Measurements from ENCODE around the gene KLB.

DNA sequence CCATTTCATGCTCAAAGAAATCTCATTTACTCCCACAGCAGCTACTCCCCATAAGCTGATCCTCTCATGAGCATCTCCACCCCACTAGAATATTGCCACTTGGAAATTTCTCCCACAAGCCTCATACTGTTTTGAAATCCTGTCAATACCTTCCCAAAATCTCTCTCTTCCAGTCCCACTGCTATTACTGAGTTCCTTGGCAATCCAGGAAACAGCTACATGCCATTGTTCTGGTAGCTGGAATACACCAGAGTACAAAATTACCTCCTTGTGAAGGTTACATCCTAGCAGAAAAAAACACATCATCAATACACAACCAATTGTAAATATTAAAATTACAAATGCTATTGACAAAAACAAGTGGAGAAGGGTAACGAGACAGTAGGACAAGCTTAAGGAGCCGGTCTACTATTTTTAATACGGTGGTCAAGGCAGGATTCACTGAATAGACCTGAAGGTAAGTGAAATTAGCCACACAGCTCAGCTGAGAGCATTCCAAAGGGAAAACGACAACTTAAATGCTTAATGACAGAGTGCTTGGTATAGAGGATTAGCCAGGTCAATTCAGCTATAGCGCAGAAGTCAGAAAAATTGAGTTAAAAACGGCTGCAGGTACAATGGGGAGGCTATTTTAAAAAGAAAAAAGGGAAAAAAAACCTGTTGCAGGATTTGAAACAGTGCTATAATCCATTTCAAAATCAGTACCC lies 45.6 kb downstream of the KLB start:
- TF ChIP-seq, protein P1, sequence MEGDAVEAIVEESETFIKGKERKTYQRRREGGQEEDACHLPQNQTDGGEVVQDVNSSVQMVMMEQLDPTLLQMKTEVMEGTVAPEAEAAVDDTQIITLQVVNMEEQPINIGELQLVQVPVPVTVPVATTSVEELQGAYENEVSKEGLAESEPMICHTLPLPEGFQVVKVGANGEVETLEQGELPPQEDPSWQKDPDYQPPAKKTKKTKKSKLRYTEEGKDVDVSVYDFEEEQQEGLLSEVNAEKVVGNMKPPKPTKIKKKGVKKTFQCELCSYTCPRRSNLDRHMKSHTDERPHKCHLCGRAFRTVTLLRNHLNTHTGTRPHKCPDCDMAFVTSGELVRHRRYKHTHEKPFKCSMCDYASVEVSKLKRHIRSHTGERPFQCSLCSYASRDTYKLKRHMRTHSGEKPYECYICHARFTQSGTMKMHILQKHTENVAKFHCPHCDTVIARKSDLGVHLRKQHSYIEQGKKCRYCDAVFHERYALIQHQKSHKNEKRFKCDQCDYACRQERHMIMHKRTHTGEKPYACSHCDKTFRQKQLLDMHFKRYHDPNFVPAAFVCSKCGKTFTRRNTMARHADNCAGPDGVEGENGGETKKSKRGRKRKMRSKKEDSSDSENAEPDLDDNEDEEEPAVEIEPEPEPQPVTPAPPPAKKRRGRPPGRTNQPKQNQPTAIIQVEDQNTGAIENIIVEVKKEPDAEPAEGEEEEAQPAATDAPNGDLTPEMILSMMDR (IDR thresholded peaks at IDR 0.05), result no peak
- TF ChIP-seq POLR2A (IDR thresholded peaks at IDR 0.05) (no peak), POLR2AphosphoS5 (IDR thresholded peaks at IDR 0.05) (no peak), EP300 (IDR thresholded peaks at IDR 0.05) (no peak)

Data from sigmoid colon (tissue), 4 donors.